ENCODE data around the gene USP2.

Gene USP2

DNA sequence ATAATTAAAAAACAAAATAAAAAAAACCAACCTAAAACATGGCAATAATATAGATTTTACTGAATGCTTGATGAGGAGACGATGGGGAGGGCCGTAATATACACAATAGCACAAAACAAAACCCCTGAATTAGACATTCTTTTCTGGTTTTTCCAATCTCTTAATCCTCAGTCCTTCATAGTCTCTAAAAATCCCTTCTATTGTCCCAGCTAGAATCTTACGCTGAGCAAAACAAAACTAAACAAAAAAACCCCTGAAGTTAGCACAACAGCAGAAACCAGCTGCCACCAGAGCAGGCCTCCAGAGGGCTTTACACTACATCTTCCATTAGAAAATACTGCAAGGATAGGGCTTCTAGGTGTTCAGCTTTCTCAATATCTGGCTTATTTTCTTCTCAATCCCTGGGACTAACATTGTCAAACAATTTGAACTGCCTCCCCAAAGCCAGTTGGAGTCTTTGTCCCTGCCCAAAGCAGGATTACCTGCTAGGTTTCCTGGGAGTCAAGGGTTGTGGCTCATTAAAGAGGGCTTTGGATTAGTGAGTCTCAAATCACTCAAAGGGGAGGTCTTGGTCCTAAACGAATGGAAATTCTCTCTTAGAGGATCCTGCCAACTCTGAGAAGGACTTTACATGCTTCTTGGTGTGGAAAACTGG is 49.3 kb downstream of the USP2 start:
- no peak overlapping the region for H3K4me3 ChIP-seq (ENCODE audit: low read length)
- TF ChIP-seq CTCF (IDR thresholded peaks at IDR 0.05; ENCODE audit: insufficient read depth, low read depth, low read length, missing control alignments), result no peak
- no peak for DNase-seq (ENCODE audit: low read depth)

DNA sequence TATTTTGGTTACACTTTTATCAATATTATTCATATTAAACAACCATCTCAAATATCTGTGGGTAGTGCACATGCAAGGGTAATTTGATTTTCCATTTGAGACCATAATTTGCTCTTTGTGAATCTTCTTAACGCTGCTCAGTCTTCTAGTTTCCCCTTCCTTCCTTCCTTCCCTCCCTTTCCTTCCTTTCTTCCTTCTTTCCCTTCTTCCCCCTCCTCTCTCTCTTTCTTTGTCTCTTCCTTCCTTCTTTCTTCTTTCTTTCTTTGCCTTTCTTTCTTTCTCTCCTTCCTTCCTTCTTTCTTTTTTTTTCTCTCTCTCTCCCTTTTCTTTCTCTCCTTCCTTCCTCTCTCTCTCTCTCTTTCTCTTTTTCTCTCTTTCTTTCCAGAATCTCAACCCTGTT is 51.3 kb downstream of the USP2 start:
- DNase-seq (ENCODE audit: low read depth), result no peak
- no peak overlapping the region for H3K4me3 ChIP-seq (ENCODE audit: low read length)
- TF ChIP-seq CTCF (IDR thresholded peaks at IDR 0.05; ENCODE audit: insufficient read depth, low read depth, low read length, missing control alignments), result no peak

GRCh38 chr11:119329320-119329719 is 52.2 kb downstream of the USP2 start:
- no peak for DNase-seq (ENCODE audit: low read depth)
- TF ChIP-seq CTCF (IDR thresholded peaks at IDR 0.05; ENCODE audit: insufficient read depth, low read depth, low read length, missing control alignments), result no peak
- no peak overlapping the region for H3K4me3 ChIP-seq (ENCODE audit: low read length)

DNA sequence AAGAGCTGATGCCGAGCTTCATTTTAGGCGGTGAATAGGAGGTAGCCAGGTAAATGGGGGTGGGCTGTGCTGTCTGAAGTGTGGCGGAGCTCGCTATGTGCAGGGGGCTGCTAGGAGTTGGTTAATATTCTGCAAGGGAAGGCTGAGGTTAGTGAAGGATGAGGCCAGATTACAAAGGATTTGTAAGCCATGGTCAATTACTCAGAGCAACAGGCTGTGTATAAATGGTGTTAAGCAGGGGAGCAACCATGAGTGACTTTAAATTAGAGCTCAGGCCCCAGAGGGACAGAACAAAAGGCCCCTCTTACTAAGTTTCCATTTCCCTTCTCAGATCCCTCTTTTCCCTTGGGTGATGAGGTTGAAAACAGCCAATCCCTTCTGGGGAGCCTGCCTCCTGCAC is 57.3 kb downstream of the USP2 start:
- DNase-seq (ENCODE audit: low read depth), result no peak
- TF ChIP-seq CTCF (IDR thresholded peaks at IDR 0.05; ENCODE audit: insufficient read depth, low read depth, low read length, missing control alignments), result no peak
- no peak overlapping the region for H3K4me3 ChIP-seq (ENCODE audit: low read length)

DNA sequence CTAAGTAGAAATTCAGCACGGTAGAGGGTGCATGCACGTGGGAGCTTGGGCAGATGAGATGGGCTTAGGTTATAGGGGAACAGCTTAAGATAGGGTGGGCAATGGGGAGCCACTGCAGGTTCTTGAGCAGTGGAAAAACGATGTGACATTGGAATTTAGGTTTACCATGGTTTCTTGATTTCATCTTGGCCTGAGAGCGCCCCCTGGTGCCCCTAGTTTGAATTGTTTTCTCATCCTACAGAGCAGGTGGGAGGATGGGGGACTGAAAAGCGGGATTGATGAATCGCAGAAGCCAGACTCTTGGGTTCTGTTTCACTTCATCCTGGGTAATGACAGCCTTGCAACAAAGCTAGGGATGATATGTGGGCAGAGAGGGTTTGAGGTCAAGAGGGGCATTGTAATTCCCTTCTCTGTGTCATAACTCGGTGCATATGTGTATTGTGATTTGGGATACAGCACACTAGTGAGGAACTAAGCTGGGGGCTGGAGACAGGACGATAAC is 57.9 kb downstream of the USP2 start:
- TF ChIP-seq CTCF (IDR thresholded peaks at IDR 0.05; ENCODE audit: insufficient read depth, low read depth, low read length, missing control alignments), result peak; percentile 78

GRCh38 chr11:119322921-119323531 is 58.5 kb downstream of the USP2 start:
- no peak for DNase-seq (ENCODE audit: low read depth)
- no peak for TF ChIP-seq CTCF (IDR thresholded peaks at IDR 0.05; ENCODE audit: insufficient read depth, low read depth, low read length, missing control alignments)
- no peak overlapping the region for H3K4me3 ChIP-seq (ENCODE audit: low read length)

More for the DNA sequence above, 57.9 kb downstream of the USP2 start:
- DNase-seq (ENCODE audit: low read depth), result peak; percentile 69
- no peak overlapping the region for H3K4me3 ChIP-seq (ENCODE audit: low read length)

- TF ChIP-seq CTCF (IDR thresholded peaks at IDR 0.05; ENCODE audit: insufficient read depth, low read depth, low read length, missing control alignments), result peak; percentile 6
- DNase-seq (ENCODE audit: low read depth), result no peak
Observed at GRCh38 chr11:119322360-119322739, 59.1 kb downstream of the USP2 start.

More at GRCh38 chr11:119322360-119322739, 59.1 kb downstream of the USP2 start:
- no peak overlapping the region for H3K4me3 ChIP-seq (ENCODE audit: low read length)
